ENCODE data around the gene MTUS2. TPM values are rescaled to one million over a fixed set of nuclear protein-coding genes. Genes with fewer than 3 reads are reported as not detected.

MTUS2 gene
- total and polyA plus RNA-seq, 10 of the 15 experiments (the other 5 are each of a cell fraction or from before 2014, with no cell fraction given) = under 0.01 to 0.05 (median 0.02) TPM; not detected in 6

DNA sequence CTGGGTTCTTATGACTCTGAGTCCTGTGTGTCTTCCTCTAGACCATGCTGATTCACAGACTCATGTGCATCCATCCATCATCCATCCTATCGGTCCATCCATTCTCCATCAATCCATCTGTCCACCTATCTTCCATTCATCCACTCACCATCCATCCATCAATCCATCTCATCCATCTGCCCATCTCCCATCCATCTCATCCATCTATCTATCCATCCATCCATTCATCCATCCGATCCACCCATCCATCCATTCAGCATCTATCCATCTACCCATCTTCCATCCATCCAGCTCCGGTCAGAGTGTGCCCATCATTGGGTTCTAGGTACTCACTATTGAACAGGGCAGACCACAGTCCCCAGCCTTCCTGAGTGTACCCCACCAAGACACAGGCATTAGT is 699.8 kb downstream of the MTUS2 start (continued):
- TF ChIP-seq PRDM15 (CRISPR knock-in tag; IDR thresholded peaks at IDR 0.05) = no peak
- TF ChIP-seq SIX5 (IDR thresholded peaks at IDR 0.05; ENCODE audit: low read depth, low read length, severe bottlenecking) = no peak
- TF ChIP-seq CBX5 (IDR thresholded peaks at IDR 0.05; ENCODE audit: low read depth) = no peak
- no peak for TF ChIP-seq MTA2 (IDR thresholded peaks at IDR 0.05; ENCODE audit: low read depth)
- TF ChIP-seq CHD4 (IDR thresholded peaks at IDR 0.05) = no peak
- TF ChIP-seq NR2C1 (IDR thresholded peaks at IDR 0.05) = no peak
- TF ChIP-seq RELA (IDR thresholded peaks at IDR 0.05; ENCODE audit: borderline replicate concordance, partially characterized antibody) = no peak

GRCh38 chr13:29520671-29521070 is 700.5 kb downstream of the MTUS2 start:
- Histone ChIP-seq H3K79me2 (ENCODE audit: control insufficient read depth, insufficient read depth, low read length) (no peaks in the 10 kb centered on the region), H3K27me3 (replicated peaks in 1 of 2; ENCODE audit: control insufficient read depth in 2 of 2, insufficient read depth in 2 of 2, low read length in 1 of 2) (no peaks in the 10 kb centered on the region), H3K36me3 (ENCODE audit: control insufficient read depth in 2 of 2, insufficient read depth in 2 of 2, low read length in 1 of 2) (peaks cover 43 to 49% of the 10 kb centered on the region in 2 experiments), H2AFZ (ENCODE audit: control insufficient read depth, low read depth, low read length) (no peak overlapping the region), H3K27ac (ENCODE audit: control insufficient read depth, insufficient read depth) (no peak overlapping the region), H3K9me3 (replicated peaks; ENCODE audit: control insufficient read depth, insufficient read depth, low read length) (no peaks in the 10 kb centered on the region), H3K4me2 (ENCODE audit: control insufficient read depth, insufficient read depth) (no peak overlapping the region), H4K20me1 (ENCODE audit: control insufficient read depth, insufficient read depth) (no peaks in the 10 kb centered on the region), H3K4me1 (ENCODE audit: control insufficient read depth, insufficient read depth, low read length) (no peaks in the 10 kb centered on the region), H3K4me3 (no peak overlapping the region), H3K9ac (ENCODE audit: control insufficient read depth, insufficient read depth, low read length) (no peak overlapping the region)
- ChIA-PET SMC1A (ENCODE audit: uncharacterized antibody, unreplicated experiment) (interaction anchor here (0.6 kb wide), 1 partner anchor 98 kb away, joined by 3 read pairs; no protein-coding TSS in a partner anchor), POLR2A (no interaction called here), CTCF (no interaction called here), RAD21 (ENCODE audit: unreplicated experiment) (no interaction called here)
- FAIRE-seq (no peak), ATAC-seq (no peak), DNase-seq (ENCODE audit: low read depth, low spot score) (no peak)
- in situ Hi-C loops (cut with MboI) = no loop called here
- BruUV-seq (replicated peaks) = no TSS peak
- intact Hi-C loops (cut with micrococcal nuclease; ENCODE audit: unreplicated experiment) = no loop called here
- no peak for TF ChIP-seq RAD51 (IDR thresholded peaks at IDR 0.05)
- TF ChIP-seq KAT2A (conservative IDR thresholded peaks at IDR 0.05; ENCODE audit: control insufficient read depth, low read depth, low read length) = no peak
- no peak for TF ChIP-seq SP1 (IDR thresholded peaks at IDR 0.05; ENCODE audit: low read depth, low read length)
- no peak for TF ChIP-seq MXI1 (IDR thresholded peaks at IDR 0.05; ENCODE audit: low read depth, low read length)
- no peak for TF ChIP-seq POLR2AphosphoS2 (IDR thresholded peaks at IDR 0.05; ENCODE audit: low read depth, low read length)
- TF ChIP-seq SMAD5 (IDR thresholded peaks at IDR 0.05; ENCODE audit: low read depth) = no peak
- TF ChIP-seq MEF2A (IDR thresholded peaks at IDR 0.05; ENCODE audit: insufficient read depth, low read depth, low read length) = no peak
- TF ChIP-seq CREM (IDR thresholded peaks at IDR 0.05; ENCODE audit: low read depth) = no peak
- TF ChIP-seq POU2F2 (IDR thresholded peaks at IDR 0.05; ENCODE audit: borderline replicate concordance, low read depth, low read length) = no peak
- TF ChIP-seq ZSCAN29 (IDR thresholded peaks at IDR 0.05) = no peak
- TF ChIP-seq MEF2B (IDR thresholded peaks at IDR 0.05; ENCODE audit: partially characterized antibody, poor library complexity, severe bottlenecking) = no peak
- no peak for TF ChIP-seq ELK1 (IDR thresholded peaks at IDR 0.05; ENCODE audit: low read depth, low read length)
- no peak for TF ChIP-seq TCF12 (IDR thresholded peaks at IDR 0.05; ENCODE audit: low read depth, low read length)
- TF ChIP-seq ATF2 (IDR thresholded peaks at IDR 0.05; ENCODE audit: low read length) = no peak
- 100% methylated on average over 4 of the region's 4 CpGs for WGBS (ENCODE audit: insufficient coverage, insufficient replicate concordance, low lambda C conversion rate, missing lambda C conversion rate)
